GDM1 (cell line): ENCODE data around the gene CCDC59.
"Not testable (repeated sequence)": the region's sequence is repeated elsewhere in the genome, so short reads cannot be mapped to it uniquely, and the experiment has no call there.

ENCODE experiments used
- DNase-seq: peaks from one replicate; lab custom pipeline; 2025; lab: John Stamatoyannopoulos, UW

The CCDC59 gene, protein sequence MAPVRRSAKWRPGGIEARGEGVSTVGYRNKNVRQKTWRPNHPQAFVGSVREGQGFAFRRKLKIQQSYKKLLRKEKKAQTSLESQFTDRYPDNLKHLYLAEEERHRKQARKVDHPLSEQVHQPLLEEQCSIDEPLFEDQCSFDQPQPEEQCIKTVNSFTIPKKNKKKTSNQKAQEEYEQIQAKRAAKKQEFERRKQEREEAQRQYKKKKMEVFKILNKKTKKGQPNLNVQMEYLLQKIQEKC

GRCh38 chr12:82358200-82359114 is at the start of gene CCDC59, which contains the start of gene METTL25:
TSS of gene CCDC59 (minus strand) at chr12:82358387. CDS start at chr12:82358376, 11 bp downstream.
TSS of gene METTL25 (plus strand) at chr12:82358529. CDS start at chr12:82358566, 37 bp downstream.
- DNase-seq: peak; percentile 93

DNA sequence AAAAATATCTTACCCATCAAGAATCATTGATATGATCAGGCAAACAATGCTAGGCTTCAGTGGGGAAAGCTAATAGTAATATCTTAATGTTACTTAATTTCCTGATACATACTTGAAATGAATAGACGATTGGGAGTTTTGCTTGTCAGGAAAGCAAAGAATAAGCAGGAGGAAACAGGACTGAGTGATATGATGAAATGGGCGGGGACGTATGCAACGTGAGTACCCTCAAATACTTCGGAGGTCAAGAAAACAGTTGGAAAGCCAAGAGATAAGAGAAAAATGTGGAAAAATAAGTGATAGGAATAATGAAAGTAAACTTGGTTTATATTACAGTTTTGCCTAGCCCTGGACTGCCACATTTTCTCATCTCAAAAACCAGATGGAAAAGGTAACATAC is 49.3 kb upstream of the CCDC59 start:
- DNase-seq: no peak

GRCh38 chr12:82406651-82407050 is 48.5 kb upstream of the CCDC59 start:
- no peak for DNase-seq

- no peak for DNase-seq
Observed at GRCh38 chr12:82400819-82401218, 42.6 kb upstream of the CCDC59 start.

- no peak for DNase-seq
Observed at GRCh38 chr12:82398879-82399278, 40.7 kb upstream of the CCDC59 start.

DNA sequence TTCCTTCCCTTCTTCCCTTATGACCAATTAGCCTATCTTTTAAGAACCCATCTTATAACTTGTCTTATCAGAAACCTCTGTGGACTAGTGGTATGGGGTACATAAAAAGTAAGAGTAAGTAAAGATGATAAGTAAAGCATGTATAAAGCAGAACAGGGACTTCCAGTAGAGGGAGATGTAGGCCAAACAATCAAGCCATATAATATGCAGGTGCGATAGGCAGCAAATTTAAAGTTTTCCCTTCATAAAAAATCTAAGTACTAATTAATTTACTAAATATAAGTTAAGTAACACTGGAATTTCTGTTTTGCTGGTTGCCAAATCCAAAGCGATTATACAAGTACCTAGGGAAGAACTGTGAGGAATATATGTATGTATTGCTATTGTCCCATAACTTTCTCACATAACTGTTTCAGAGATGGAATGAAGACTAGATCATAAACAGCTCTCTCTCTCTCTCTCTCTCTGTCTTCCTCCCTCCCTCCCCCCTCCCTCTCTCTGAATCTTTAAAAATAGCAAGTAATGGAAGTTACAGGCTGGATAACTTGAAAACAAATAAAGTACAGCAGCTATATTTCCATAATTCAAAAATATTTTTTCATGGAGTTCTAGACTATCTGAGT is 25.9 kb upstream of the CCDC59 start:
- DNase-seq: no peak

DNA sequence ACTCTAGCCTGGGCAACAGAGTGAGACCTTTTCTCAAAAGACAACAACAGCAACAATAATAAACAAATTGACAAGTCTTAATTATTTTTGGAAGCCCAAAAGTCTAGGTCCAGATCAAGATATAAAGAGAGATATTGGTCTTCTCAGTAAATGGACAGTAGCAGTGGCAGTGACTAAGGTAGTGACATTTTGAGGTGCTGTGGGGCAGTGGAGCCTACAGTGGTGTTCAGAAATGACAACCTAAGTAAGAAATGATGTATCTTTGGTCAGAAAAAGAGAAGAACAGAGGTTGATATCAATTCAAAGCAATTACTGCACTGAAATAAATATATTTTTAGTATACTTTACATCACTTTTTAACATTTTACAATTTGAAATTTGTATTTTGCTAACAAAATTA is 20.8 kb upstream of the CCDC59 start:
- DNase-seq: no peak

- DNase-seq: no peak
Observed at GRCh38 chr12:82375201-82375600, 17.0 kb upstream of the CCDC59 start.

DNA sequence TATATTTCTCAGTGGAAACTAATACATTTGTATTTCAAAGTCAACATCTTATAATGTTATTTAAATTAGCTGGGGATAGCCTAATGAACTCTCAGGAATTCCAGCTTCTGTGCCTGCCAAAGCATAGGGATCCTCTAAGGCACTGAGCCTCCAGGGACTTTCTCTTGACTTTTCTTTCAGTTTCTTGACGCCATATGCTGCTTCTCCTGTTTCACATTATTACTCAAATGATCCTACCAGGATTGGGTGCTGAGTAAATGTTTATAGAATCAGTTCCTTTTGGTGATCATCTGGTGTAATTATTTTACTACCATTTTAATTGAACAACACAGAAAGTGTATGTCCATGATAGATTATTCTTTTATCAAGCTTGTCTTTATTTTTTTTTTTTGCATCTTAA is 8.0 kb upstream of the CCDC59 start:
- DNase-seq: no peak

GRCh38 chr12:82363990-82364389 is 5.8 kb upstream of the CCDC59 start:
- no peak for DNase-seq

GRCh38 chr12:82361461-82361915 is 3.3 kb upstream of the CCDC59 start:
- DNase-seq: no peak

GRCh38 chr12:82360834-82361233 is 2.6 kb upstream of the CCDC59 start:
- DNase-seq: not testable (repeated sequence)

GRCh38 chr12:82359115-82359478 is 910 bp upstream of the CCDC59 start:
- no peak for DNase-seq

- DNase-seq: no peak
Observed at GRCh38 chr12:82357845-82358199, 365 bp downstream of the CCDC59 start.

DNA sequence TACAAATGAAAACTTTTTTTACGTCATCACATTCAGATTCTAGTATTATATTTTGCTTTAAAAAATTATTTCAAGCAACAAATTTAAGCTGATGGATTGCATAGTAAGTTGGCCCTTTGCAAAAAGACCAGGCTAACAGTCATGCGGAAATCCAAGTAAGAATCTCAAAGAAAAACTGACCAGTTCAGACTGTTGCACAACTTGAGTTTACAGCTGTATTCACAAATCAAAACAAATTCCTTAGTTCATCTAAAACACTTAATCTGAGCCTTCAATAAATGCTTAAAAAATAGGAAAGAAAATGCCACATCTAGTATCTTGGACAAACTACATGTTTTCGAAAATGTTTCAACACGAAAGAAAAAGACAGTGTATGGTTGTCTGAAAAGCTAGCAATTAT is 847 bp downstream of the CCDC59 start:
- no peak for DNase-seq

DNA sequence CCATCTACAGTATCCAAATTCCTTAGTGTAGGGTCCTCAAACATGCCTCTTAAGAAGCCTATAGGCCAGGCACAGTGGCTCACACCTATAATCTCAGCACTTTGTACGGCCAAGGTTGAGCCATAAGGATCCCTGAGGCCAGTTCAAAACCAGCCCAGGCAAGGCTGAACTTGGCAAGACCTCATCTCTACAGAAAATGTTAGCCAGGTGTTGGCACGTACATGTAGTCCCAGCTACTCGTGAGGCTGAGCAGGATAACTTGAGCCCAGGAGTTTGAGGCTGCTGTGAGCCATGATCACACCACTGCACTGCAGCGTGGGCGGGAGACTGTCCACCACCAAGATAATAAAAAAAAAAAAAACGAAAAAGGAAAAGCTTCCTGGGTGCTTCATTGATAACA is 6.8 kb downstream of the CCDC59 start:
- no peak for DNase-seq

- no peak for DNase-seq
Observed at GRCh38 chr12:82350161-82350560, 8.0 kb downstream of the CCDC59 start.

DNA sequence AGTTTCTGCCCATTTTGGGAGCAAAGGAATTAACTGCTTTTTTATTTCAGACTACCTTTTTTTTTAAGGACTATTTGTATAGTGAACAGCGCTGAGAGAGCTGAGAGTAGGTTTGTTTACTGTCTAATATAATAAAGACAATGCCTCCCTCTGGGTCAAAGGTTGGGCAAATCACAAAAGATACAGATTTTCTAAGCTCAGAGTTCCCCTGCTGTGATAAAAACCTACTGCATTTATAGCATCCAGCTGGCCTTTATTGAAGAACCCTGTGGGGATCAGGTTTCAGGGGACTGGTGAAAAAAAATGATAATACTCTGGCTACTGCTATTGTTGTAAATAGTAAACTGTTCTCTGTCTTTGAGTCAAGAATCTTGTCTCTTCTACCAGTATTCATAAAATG is 28.7 kb downstream of the CCDC59 start:
- DNase-seq: no peak

DNA sequence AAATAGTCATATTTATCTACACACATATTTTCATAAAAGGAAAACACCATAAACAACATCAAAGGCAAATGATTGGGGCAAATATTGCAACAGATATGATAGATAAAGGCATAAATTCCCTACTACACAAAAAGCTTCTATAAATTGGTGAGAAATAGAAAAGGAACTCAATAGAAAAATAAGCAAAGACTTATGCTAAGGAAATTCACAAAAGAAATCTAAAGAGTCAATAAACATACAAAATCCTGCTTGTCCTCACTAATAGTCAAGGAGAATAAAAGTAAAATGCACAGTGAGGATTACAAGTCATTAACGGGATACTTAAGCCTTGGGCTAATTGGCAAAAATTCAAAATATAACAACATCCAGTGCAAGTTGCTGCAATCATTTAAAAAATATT is 30.3 kb downstream of the CCDC59 start:
- DNase-seq: no peak

DNA sequence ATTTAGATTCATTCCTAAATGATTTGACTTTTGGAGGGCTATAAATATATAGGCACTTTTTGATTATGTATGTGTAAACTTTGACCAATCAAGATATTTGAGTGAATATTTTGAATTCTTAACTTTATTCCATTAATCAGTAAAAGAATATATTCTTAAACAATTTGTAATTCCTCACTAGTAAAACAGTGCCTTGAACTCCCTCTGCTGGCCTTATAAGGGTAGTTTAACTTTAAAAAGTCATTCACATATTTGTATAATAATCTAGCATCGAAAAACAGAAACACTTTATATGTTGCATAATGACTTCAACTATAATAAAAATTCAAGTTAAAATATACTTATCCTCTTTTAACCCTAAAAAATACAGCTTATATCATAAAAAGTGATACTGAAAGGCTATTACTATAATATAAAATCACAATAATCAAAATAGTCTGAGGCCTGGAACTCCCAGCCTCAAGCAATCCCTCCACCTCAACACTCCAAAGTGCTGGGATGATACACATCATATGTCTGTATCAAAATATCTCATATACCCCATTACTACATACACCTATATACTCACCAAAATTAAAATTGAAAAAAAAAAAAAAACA is 31.2 kb downstream of the CCDC59 start:
- no peak for DNase-seq

GRCh38 chr12:82325540-82326336 is 32.4 kb downstream of the CCDC59 start:
- no peak for DNase-seq

- DNase-seq: no peak
Observed at GRCh38 chr12:82319276-82319675, 38.9 kb downstream of the CCDC59 start.
